Cerebellar nuclear complex (tissue), 1 donor: Measurements from ENCODE around the gene HELZ.

ENCODE experiments used
- DNase-seq, 2 experiments: peaks; one replicate each; lab custom pipeline; 2025; lab: John Stamatoyannopoulos, UW

HELZ gene

DNA sequence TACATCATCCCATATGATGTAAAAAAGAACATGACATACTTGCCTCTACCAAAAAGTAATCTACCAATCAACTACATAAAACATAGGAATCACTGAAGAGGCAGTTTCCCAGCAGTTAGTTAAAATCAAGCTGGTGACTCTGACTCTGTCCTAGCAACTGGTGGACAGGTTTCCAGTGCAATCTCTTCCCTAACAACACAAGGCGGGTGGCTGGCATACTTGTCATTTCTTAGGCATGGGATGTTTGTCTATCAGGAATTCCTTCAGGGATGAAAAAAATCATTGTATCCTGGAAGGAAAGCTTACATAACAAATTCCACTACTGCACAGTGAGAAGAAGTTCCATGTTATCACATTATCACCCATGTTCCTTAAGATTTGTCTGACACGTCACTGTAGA, 50.9 kb downstream of the HELZ start:
- no peak for DNase-seq

DNA sequence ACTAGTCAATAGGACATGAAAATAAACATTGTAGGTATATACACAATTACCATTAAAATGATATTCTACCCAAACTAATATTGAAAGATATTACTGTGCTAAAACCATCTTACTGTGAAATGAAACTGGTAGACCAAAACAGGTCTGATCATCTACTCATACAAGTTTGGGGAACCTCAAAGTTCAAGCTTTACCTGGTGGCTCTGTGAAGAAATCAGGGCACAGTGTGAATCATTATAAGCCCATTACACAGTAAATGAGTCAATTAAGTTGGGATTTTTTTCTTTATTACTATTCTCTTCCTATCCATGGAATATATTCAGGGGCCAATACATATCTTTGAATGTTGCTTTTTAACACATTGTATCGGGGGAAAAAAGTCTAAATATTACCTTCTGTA, 57.1 kb downstream of the HELZ start:
- no peak for DNase-seq

DNA sequence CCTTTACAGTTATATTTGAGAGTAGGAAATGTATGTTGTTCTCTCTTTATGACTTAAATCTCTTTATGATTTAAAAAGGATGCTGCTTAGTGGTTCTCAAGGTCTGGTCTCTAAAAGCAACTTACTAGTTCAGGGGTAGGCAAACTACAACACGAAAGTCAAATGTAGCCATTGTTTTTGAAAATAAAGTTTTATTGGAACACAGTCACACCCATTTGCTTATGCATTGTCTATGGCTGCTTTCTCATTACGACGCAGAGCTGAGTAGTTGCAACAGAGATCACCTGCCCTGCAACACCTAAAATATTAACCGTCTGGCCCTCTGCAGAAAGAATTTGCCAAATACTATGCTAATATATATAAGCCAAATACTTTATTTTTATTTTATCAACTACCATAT, 58.2 kb downstream of the HELZ start:
- DNase-seq = no peak

DNA sequence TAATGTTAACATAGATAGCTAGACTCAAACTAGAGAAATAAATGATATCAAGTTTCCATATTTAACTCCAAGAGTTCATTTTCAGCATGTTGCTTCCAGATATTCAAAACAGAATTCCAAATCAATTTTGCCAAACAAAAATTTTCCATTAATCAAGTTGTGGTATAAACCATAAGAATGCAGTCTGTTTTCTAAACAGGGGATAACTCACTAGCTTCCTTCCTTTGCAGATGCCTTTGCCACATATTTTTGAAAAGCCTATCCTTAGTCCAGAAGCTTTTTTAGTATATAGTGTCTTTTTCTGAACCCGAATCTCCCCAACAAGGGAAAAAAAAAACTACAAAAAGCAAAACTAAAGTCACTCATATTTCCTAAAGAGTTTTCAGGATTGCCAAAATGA, 61.5 kb downstream of the HELZ start:
- DNase-seq = no peak

DNA sequence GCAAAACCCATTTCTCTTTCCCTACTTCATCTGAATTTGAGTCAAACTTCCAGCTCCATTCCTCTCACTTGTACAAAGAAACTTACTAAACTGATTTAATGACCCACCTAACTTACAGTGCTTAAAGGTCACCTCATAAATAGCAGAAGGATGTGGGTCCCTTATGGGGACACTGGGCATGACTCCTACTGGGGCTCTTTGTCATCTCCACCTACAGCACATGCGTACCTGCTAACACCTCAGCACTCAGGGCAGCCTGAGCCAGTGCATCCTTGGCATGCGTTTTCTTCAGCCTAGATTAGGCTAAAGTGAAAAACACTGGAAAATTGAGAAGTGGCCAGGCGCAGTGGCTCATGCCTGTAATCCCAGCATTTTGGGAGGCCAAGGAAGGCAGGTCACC, 63.2 kb downstream of the HELZ start:
- DNase-seq = no peak

DNA sequence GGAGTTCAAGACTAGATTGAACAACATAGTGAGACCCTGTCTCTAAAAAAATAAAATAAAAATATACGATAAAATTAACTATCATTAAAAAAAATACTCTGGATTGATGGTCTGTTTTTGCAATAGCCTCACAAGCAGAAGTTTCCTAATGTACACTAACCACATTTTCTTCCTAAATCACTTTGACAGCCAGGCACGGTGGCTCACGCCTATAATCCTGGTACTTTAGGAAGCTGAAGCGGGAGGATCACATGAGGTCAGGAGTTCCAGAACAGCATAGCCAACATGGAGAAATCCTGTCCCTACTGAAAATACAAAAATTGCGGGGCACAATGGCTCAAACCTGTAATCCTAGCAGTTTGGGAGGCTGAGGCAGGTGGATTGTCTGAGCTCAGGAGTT, 64.7 kb downstream of the HELZ start:
- DNase-seq = no peak

DNA sequence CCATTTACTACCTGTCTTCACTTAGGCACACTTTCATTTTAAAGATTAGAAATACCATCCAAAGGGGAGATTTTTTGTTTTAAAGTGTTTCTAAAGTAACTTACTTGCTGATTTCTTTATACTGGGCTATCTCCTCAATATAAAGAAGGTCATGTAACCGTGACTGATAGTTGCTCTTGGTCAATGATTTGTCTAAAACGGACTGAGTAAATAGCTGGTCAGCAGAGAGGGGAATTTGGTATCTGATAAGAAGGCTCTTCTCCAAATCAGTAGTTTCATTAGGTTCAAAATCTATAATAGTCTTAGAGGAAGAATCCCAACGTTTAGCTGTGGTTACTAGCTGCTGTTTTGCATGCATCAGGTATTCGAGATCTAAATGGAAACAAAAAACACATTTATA, 66.4 kb downstream of the HELZ start:
- DNase-seq = no peak

DNA sequence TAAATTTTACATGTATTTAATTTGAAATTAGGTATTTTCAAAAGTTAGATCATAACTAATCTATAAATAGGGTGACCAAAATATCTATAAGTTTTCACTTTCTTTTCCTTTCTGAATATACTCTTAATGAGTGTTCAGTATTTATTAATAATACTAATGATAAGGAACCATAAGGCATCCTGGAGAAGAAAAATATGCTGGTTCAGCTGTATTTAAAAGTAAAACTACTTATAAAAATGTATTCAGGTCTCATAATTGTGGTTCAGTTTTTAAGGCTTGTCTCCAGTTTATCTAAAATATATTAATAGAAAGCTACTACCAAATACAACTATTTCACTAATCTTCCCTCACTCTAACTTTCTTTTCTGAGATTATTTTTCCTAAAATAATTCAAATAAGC, 67.3 kb downstream of the HELZ start:
- no peak for DNase-seq

DNA sequence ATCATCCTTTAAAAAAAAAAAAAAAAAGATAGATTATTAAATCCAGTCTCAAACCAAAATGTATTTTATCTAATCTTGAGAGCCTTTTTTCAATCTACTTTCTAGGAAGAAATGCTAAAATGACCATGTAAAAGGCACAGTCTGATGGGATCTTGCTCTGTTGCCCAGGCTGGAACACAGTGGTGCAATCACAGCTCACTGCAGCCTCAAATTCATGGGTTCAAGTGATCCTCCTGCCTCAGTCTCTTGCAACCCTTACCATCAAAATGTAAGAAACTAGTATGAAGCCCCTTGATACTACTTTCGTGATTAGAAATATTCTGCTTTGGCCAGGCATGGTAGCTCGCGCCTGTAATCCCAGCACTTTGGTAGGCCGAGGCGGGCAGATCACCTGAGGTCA, 70.8 kb downstream of the HELZ start:
- DNase-seq = no peak

DNA sequence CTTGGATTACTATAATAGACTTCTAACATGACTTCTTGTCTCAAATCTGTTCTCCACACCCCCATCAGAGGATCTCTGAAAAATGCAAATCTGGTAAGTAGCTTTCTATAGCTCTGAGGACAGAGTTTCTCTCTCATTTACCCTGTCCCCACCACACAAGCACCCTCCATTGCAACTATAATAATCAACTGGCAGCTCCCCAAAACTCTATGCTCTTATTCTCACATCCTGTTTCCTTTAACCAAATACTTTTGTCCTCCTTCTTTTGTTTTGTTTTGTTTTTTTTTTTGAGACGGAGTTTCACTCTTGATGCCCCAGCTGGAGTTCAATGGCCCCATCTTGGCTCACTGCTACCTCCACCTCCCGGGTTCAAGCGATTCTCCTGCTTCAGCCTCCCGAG, 73.4 kb downstream of the HELZ start:
- DNase-seq = no peak

DNA sequence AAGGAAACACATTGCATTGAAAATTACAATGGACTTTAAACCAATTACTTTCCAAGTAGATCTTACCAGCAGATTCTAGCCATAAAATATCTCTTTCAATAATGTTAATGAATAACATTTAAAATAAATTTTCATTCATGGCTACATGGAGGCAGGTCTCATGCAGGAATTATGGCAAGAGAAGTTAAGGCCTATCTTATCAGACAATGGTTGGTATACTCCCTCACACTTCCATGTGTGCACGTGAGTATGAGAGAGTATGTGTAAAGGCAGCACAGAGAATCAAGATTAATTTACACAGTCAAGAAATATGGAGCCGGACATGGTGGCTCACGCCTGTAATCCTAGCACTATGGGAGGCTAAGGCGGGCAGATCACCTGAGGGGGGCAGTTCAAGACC, 76.5 kb downstream of the HELZ start:
- DNase-seq = no peak

DNA sequence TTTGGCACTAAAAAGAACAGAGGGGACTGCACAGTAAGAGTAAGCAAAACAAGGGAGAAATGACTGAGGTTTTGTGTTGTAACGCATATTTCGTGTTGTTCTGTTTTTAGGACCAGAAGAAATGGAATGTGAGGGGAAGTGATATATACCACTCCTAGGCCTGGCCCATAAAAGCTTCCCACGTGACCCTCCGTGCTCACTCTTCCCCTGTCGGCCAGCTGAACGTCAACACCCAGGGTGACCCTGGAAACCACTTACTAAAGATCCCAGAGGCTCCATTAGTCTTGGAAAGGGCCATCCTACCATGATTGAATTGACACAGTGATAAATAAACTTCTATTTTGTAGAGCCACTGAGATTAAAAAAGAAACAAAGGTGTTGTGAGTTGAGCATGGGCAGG, 79.8 kb downstream of the HELZ start:
- no peak for DNase-seq

DNA sequence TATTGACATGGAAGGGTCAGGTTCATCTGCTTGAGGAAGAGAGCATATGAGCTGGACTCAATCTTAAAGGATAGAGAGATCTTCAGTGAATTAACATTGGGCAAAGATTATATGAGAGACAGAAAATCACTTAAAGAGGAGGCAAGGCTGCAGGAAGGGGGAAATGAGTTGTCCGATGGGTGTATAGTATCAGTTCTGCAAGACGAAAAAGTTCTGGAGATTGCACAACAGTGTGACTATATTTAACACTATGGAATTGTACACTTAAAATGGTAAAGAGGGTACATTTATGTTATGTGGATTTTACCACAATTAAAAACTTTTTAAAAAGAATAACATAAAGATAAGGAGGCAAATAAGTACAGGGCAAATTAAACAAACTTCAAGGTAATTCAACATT, 80.7 kb downstream of the HELZ start:
- no peak for DNase-seq

DNA sequence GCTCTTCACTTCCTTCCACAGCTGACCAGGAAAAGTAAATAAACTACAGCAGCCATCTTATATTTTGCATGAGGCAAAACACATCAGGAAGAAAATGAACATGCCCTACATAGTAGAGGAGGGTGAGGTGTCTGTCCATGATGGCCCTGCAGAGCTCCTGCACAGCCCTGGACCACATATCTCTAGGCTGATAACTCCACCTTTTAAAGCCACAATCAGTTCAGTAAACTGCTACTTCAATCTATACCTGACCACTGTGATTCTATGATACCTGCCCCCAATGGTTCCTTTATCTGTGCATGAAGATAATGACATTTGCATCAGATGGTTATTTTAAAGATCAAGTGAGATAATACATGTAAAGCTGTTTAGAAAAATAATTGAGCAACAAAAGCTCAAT, 82.2 kb downstream of the HELZ start:
- no peak for DNase-seq

DNA sequence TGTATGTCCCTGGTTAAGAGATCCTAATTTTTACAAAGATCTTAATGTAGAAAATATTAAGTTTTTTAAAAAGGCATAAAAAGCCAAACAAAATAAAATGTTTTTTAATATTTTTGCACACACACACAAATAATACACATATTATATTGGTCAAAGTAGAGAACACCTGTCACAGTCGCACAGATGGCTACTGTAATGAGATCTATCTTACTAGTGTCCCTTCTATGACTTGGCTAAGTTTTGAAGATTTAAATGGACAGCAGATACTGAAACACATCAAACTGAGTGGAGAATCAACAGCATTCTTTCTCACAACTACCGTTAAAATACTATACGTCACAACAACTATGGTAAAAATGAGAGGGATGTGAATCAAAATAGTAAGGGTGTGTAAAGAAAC, 83.4 kb downstream of the HELZ start:
- DNase-seq = no peak

DNA sequence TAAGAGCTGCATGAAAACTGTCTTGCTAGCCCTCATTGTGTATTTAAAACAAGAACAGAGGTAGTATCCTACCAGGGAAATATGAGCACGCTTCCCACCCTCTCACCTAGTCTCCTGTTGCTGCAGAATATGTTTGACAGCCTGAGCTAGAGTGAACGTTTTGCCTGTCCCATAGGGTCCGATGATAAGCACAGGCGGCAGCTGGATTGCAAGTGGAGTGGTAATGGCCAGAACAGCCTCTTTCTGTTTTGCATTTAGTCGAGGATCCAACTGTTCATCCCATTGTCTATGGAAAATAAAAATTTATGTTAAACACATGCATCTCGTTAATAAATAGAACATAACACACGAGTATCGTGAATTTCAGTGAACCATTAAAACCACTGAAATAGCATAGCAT, 84.2 kb downstream of the HELZ start:
- no peak for DNase-seq

DNA sequence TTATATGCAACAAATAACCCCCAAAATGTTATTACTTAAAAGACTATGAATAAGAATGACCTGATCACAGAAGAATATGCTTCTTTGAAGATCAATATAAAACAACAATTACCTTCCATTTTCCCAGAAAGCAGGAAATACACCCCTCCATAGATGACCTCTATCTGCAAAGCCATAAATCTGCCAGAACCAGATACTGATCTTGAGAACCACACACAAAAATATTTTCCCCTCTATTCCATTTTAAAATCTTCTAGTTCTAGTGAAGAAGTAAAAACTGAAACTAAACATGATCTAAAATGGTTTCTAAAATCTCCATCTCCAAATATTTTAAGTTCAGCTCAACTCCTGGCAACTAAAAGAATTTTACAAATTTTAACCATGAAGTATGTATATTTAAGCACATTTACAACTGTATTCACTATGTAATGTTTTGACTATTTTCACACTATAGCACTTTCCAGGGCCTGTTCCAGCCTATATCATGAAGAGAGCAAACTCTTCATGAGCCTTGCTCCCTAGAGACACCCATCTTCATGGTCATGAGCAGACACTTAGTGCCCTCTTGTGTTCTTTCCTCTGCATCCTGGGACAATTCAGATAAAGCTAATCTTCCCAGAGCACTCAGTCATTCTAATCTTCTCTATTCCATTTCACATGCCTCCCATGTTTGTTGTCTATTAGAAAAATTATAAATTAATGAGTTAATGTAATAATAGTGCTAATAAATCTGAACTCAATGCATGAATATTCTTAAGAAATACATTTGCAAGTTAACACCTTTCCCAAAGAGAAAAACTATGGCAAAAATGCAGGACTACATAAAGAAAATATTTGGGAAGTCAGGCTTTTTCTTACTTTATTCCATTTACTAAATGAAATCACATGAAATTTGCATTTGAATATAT, 87.0 kb downstream of the HELZ start:
- DNase-seq = no peak

DNA sequence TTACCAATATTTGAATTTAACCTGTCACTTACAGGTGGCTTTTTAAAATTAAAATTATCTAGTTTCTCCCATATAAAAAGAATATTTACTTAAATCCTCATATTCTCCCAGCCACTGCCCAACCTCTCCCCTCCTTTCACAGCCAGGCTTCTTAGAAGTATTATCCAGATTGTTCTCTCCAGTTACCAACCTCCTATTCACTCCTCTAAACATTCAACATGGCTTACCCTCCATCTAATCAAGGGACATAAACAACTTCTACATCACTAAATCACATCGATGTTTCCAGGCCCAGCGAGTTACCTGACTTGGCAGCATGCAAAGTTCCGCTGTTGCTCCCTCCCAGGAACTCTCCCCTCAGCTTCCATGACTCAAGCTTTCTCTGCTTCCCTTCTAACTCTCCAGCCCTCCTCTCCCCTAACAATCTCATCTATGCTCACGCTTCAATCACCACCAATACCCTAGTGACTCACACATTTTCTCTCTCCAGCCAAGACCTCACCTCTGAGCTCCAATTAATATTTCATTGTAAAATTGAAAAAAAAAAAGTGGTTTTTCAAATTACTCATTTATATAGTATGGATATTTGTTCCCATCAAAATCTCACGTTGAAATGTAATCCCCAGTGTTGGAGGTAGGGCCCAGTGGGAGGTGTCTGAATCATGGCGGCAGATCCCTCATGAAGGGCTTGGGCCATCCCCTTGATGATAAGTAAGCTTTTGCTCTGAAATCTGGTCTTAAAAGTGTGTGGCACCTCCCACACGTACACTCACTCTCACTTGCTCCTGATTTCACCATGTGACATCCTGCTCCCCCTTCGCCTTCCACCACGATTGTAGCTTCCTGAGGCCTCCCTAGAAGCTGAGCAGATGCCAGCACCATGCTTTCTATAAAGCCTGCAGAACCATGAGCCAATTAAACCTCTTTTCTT, 88.5 kb downstream of the HELZ start:
- DNase-seq = no peak

DNA sequence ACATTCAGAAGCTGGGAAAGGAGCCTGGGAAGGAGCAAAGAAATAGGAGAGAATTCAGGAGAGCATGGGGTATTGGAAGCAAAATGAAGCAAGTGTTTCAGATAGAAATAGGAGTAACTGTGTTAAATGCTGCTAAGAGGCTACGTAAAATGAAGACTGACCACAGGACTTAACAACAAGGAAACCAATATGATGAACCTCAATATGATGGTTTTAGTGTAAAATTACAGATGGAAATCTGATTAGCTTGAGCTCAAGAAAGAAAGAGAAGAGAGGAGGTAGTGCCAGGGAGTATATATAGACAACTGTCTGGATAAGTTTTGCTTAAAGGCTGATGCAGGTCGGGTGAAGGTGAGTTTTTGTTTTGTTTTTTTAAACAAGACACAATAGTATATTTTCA, 92.2 kb downstream of the HELZ start:
- no peak for DNase-seq

DNA sequence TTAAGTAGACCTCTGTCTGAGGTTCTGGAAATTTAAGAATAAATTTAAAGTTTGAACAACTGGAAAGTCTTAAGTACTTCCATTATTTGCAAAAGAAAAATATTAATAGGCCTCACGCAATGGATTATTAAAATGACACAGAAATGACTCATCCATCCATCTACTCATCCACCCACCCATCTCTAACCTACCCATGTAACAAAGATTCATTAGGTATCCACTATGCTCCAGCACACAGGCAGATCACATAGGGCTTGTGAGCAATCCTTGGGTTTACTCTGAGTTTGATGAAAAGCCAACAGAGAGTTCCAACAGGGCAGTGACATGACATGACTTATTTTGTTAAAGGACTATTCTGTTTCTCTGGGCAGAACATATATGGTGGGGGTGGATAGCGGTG, 93.3 kb downstream of the HELZ start:
- no peak for DNase-seq

DNA sequence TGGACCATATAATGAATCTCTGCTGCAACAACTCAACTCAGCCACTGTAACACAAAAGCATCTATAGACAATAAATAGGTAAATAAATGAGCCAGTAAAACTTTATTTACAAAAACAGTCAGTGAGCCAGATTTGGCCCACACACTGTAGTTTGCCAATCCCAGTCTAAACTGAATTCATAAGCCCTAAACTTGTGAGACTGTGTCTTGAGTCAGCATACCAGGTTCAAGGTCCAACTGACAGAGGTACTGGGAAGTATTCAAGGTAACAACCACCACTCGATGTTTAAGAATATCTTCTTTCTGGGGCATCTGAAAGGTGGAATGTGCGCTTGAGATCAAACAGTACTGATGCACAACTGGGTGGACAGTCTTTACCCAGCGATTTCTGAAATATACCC, 94.2 kb downstream of the HELZ start:
- no peak for DNase-seq

DNA sequence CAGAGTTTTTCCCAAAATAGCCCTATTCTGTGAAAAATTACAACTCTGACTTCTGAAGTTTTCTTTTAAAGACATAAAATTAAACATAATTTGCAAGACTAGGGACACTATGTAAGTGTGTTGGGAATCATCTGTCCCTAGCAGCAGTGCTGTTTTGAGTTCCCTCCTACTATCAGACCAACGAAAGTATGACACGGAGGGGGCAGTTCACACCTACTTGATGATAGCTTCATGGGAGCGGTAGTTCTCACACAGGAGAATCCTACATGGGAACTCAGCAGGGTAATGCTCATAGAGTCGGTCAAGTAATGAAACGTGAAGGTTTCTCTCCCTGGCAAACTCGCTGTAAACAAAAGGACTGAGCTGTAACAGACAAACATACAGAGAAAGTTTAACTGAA, 96.6 kb downstream of the HELZ start:
- DNase-seq = no peak

DNA sequence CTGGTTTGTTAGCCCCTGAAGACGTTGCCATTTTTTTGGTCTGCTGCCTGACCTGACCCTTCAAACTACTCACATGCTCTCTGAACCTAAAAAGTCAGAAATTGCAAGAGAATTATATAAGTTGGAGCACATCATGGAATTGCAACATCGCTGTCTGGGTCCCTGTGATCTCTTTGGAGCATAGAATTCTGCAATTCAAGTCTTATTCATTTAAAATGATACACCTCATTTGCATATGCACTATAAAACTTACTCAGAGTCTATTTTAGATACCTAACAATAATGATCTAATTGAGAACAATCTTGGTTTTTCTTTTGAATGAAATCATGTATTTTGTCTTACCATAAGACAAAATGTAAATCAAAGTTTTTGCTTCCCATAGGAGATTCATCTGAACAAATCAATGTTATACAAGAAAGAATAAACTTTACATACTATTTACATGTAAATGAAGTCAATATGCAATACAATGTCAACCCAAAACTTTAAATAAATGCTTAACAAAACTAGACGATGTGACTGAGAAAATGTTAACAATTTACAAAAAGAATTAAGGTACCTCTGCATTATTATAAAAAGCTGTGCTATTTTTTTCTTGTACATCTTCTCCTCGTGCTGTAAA, 99.7 kb downstream of the HELZ start:
- no peak for DNase-seq
